PC-3 (cell line): Measurements from ENCODE around the gene PRR5.

Experiments used
- EZH2 ChIP-seq: fragments of 300-600 bp; sonication (generic); IDR thresholded peaks from one replicate; pipeline ENCODE4 v1.6.1; 2017; ENCODE audit warnings: antibody characterized with exemption, mild to moderate bottlenecking, low read length; ENCODE audit not compliant: unreplicated experiment
- TF ChIP-seq, protein P1 (sequence below): fragments of 300-600 bp; sonication (generic); conservative IDR thresholded peaks from 2 replicates; pipeline ENCODE4 v1.5.1; 2017; ENCODE audit warnings: antibody characterized with exemption, low read depth, mild to moderate bottlenecking, low read length

- TF ChIP-seq, protein P1, sequence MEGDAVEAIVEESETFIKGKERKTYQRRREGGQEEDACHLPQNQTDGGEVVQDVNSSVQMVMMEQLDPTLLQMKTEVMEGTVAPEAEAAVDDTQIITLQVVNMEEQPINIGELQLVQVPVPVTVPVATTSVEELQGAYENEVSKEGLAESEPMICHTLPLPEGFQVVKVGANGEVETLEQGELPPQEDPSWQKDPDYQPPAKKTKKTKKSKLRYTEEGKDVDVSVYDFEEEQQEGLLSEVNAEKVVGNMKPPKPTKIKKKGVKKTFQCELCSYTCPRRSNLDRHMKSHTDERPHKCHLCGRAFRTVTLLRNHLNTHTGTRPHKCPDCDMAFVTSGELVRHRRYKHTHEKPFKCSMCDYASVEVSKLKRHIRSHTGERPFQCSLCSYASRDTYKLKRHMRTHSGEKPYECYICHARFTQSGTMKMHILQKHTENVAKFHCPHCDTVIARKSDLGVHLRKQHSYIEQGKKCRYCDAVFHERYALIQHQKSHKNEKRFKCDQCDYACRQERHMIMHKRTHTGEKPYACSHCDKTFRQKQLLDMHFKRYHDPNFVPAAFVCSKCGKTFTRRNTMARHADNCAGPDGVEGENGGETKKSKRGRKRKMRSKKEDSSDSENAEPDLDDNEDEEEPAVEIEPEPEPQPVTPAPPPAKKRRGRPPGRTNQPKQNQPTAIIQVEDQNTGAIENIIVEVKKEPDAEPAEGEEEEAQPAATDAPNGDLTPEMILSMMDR = no peak
- TF ChIP-seq EZH2 = no peak
Observed at GRCh38 chr22:44733426-44734106, 31.6 kb downstream of the PRR5 start.
